Kidney (tissue), 14 donors: Measurements from ENCODE around the gene GK2. TPM values are rescaled to one million over a fixed set of nuclear protein-coding genes. Genes with fewer than 3 reads are reported as not detected.

ENCODE experiments used
- DNase-seq, 5 donors: peaks; one replicate each; pipeline ENCODE4 v3.0.0-alpha.2; 2013 to 2020
- FAIRE-seq: peaks from 2 replicates; lab custom pipeline; 2012; peaks lifted over from hg19 to GRCh38; lab: Jason Lieb, UNC
- H3K27ac ChIP-seq, 2 donors: one replicate each; pipeline ENCODE4 v1.7.0; 2013; ENCODE audit warnings: low read depth in 2 of 2, low read length in 2 of 2, inconsistent platforms in 1 of 2
- H3K27me3 ChIP-seq: one replicate; pipeline ENCODE4 v1.7.1; 2013; ENCODE audit warnings: low read length, inconsistent platforms; ENCODE audit not compliant: control insufficient read depth, insufficient read depth
- H3K36me3 ChIP-seq, 3 donors: one replicate each; pipeline versions ENCODE4 v1.7.0 to v1.7.1; 2013; ENCODE audit warnings: low read length in 3 of 3, control low read depth in 1 of 3, inconsistent platforms in 1 of 3; ENCODE audit not compliant: insufficient read depth in 3 of 3, control insufficient read depth in 2 of 3
- H3K4me1 ChIP-seq, 3 donors: one replicate each; pipeline versions ENCODE4 v1.7.0 to v1.7.1; 2013; ENCODE audit warnings: low read length in 3 of 3, inconsistent platforms in 1 of 3, low read depth in 1 of 3; ENCODE audit not compliant: control insufficient read depth in 2 of 3, insufficient read depth in 2 of 3
- H3K4me3 ChIP-seq, 3 donors: one replicate each; pipeline versions ENCODE4 v1.7.0 to v1.8.1; 2013; ENCODE audit warnings: low read length in 3 of 3, control low read depth in 1 of 3, inconsistent platforms in 1 of 3
- H3K9ac ChIP-seq, 3 donors: one replicate each; pipeline versions ENCODE4 v1.7.0 to v1.7.1; 2013; ENCODE audit warnings: low read length in 3 of 3, control low read depth in 1 of 3, inconsistent platforms in 1 of 3
- H3K9me3 ChIP-seq, 3 donors: one replicate each; pipeline versions ENCODE4 v1.7.0 to v1.7.1; 2013; ENCODE audit warnings: low read length in 3 of 3, control low read depth in 1 of 3, inconsistent platforms in 1 of 3; ENCODE audit not compliant: control insufficient read depth in 2 of 3, insufficient read depth in 1 of 3
- intact Hi-C: fragments of 100-400 bp; cut with DNase I; formaldehyde crosslinking; loops from one replicate; pipeline ENCODE4 v1.11.1; 2022
- polyA plus RNA-seq: library from polyadenylated mRNA; stranded (reverse); fragments of 350-450 nt; fragmentation: Illumina TruSeq; extraction: RNeasy Lipid Tissue Mini Kit (QIAGEN cat#74804); gene quantifications from one replicate; pipeline ENCODE4 v1.2.3, GENCODE V29; 2014; ENCODE audit warnings: low read depth, low replicate concordance; ENCODE audit not compliant: insufficient read depth
- total RNA-seq: library from RNA; stranded (reverse); fragmentation: NEBNext Ultra II Directional; extraction: Animal tissue kit (Norgen Biotek cat#: 25700); gene quantifications from one replicate; pipeline ENCODE4 v1.2.1, GENCODE V29; 2021
- TF ChIP-seq, protein P1 (sequence below): IDR thresholded peaks from 3 replicates; pipeline ENCODE4 v1.5.1; 2012; ENCODE audit warnings: mild to moderate bottlenecking, moderate library complexity, borderline replicate concordance; ENCODE audit not compliant: insufficient read depth; ENCODE audit errors: extremely low read depth
- donor health status: control.
- donor health status: control.
- donor health status: control.
- donor health status: control.
- donor health status: control.
- donor health status: DM: yes; HTN: yes; CAD: no.
- donor health status: Normal renal cell carcinoma (clear cell type).

Gene GK2
- total and polyA plus RNA-seq, 2 donors from 2014 or later, result not detected

DNA sequence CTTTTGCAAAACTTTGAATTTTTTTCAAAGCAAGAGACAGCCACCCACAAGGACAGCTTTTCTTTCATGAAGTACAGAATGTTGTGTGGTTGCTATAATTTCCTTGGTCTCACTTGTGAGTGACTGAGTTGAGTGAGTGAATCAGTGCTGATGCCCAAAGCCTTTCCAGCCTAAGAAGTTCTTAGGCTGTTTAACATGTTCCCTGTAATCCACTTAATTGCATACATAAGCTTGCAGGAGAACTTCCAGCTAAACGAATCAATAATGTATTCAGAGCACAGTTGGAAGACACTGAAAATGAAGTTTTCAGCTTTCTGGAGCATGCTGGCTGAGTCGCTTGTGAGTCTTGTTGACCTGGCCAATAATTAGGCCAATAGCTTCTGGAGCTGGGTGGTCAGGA lies 42.0 kb upstream of the GK2 start:
- TF ChIP-seq, protein P1, sequence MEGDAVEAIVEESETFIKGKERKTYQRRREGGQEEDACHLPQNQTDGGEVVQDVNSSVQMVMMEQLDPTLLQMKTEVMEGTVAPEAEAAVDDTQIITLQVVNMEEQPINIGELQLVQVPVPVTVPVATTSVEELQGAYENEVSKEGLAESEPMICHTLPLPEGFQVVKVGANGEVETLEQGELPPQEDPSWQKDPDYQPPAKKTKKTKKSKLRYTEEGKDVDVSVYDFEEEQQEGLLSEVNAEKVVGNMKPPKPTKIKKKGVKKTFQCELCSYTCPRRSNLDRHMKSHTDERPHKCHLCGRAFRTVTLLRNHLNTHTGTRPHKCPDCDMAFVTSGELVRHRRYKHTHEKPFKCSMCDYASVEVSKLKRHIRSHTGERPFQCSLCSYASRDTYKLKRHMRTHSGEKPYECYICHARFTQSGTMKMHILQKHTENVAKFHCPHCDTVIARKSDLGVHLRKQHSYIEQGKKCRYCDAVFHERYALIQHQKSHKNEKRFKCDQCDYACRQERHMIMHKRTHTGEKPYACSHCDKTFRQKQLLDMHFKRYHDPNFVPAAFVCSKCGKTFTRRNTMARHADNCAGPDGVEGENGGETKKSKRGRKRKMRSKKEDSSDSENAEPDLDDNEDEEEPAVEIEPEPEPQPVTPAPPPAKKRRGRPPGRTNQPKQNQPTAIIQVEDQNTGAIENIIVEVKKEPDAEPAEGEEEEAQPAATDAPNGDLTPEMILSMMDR, result no peak
- DNase-seq (no peak), FAIRE-seq (no peak)
- Histone ChIP-seq H3K36me3 (no peaks in the 10 kb centered on the region), H3K4me1 (no peaks in the 10 kb centered on the region), H3K9me3 (no peaks in the 10 kb centered on the region), H3K27ac (no peak overlapping the region), H3K9ac (no peak overlapping the region), H3K27me3 (no peaks in the 10 kb centered on the region), H3K4me3 (no peak overlapping the region)
- intact Hi-C loops, result no loop called here

- DNase-seq, result no peak
- Histone ChIP-seq H3K9ac (no peak overlapping the region), H3K4me3 (no peak overlapping the region), H3K9me3 (no peaks in the 10 kb centered on the region), H3K4me1 (no peaks in the 10 kb centered on the region), H3K27ac (no peak overlapping the region), H3K27me3 (no peaks in the 10 kb centered on the region), H3K36me3 (no peaks in the 10 kb centered on the region)
- intact Hi-C loops, result no loop called here
- no peak for FAIRE-seq
- TF ChIP-seq, protein P1, result no peak
These were observed 38.1 kb upstream of the GK2 start for GRCh38 chr4:79446145-79446544.

- FAIRE-seq, result no peak
These were observed 37.3 kb upstream of the GK2 start for GRCh38 chr4:79445371-79445781.

GRCh38 chr4:79442422-79442821 lies 34.4 kb upstream of the GK2 start:
- intact Hi-C loops, result no loop called here
- H3K36me3 ChIP-seq, result no peaks in the 10 kb centered on the region
- H3K9ac ChIP-seq, result no peak overlapping the region
- H3K4me1 ChIP-seq, result no peaks in the 10 kb centered on the region
- TF ChIP-seq, protein P1, result no peak
- no peak overlapping the region for H3K27ac ChIP-seq
- H3K4me3 ChIP-seq, result no peak overlapping the region
- DNase-seq (no peak), FAIRE-seq (no peak)
- no peaks in the 10 kb centered on the region for H3K27me3 ChIP-seq
- H3K9me3 ChIP-seq, result no peaks in the 10 kb centered on the region

More at GRCh38 chr4:79445371-79445781, 37.3 kb upstream of the GK2 start:
- Histone ChIP-seq H3K4me1 (no peaks in the 10 kb centered on the region), H3K27me3 (no peaks in the 10 kb centered on the region), H3K9me3 (no peaks in the 10 kb centered on the region), H3K9ac (no peak overlapping the region), H3K4me3 (no peak overlapping the region), H3K36me3 (no peaks in the 10 kb centered on the region), H3K27ac (no peak overlapping the region)
- DNase-seq, result peak in 4 of 5 donors; percentile 52 to 88 (median 78)
- intact Hi-C loops, result no loop called here
- TF ChIP-seq, protein P1, result no peak
